GM21367 (cell line): ENCODE measurements around the gene TPP1.

Experiments
- ATAC-seq: cut with Tn5 transposase; IDR thresholded peaks from one replicate; pipeline ENCODE4 v1.9.1; 2021; ENCODE audit not compliant: unreplicated experiment

TPP1 gene

DNA sequence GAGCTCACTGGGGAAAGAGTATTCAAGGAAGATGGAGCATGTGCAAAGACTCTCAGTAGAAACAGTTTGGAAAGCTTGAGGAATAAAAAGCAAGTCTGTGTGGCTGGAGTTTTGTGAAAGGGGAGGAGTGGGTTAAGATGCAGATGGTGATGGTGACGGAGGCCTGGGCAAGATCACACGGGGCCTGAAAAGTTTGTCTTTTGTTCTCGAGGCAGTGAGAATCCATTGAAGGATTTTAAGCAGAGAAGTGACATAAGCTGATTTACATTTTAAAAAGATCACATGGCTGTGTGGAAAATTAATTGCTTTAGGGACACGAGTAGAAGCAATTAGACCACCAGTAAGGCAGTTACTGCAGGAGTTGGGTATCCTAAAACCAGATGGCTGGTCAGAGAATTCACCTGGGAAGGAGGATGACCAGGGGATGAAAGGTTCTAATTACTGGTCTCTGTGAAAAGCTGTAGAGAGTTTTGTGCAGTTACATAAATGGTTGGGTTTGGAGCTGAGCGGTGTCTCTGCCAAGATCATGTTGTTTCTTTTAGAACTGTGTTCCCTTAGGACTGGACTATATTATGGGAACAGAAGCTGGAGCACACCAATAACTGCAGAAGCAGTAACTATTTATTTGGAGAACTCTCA is 22.9 kb downstream of the TPP1 start:
- no peak for ATAC-seq

DNA sequence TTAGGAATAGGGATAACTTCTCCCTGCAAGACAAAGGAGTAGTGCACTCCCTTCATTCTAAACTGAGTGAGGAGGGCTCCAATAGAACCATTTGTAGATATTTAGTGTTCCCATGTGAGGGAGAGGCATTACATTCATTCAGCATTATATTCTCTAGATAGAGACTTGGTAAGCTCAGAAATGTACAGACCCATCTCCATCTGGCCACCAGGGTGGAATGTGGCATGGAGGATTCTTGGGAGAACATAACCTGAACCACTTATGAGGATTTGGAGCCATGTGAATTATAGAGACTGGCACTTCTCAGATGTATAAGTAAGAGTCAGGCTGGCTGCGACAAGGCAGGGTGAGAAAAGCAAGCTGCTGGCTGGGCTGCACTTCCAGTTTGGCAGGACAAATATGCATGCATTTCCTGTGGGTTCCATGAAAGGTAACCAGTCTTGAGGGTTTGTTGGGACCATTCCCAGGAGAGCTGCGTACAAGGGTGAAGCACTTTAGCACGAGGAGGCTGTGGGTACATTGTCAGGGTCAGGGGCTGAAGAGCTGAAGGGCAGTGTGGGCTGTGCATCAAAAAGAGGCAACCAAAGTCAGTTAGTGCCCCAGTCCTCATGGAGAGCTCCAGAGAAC is 25.0 kb downstream of the TPP1 start:
- no peak for ATAC-seq

DNA sequence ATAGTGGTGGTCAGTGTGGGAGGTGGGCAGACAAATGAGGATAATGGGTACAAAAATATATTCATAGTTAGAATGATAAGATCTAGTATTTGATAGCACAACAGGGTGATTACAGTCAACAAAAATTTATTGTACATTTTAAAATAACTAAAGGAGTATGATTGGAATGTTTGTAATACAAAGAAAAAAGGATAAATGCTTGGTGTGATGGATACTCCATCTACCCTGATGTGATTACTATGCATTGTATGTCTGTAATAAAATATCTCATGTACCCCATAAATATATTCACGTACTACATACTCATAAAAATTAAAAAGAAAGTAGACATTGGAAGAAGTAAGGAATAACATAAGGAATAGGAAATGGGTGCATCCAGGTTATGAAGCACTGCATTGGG is 31.2 kb downstream of the TPP1 start:
- no peak for ATAC-seq

DNA sequence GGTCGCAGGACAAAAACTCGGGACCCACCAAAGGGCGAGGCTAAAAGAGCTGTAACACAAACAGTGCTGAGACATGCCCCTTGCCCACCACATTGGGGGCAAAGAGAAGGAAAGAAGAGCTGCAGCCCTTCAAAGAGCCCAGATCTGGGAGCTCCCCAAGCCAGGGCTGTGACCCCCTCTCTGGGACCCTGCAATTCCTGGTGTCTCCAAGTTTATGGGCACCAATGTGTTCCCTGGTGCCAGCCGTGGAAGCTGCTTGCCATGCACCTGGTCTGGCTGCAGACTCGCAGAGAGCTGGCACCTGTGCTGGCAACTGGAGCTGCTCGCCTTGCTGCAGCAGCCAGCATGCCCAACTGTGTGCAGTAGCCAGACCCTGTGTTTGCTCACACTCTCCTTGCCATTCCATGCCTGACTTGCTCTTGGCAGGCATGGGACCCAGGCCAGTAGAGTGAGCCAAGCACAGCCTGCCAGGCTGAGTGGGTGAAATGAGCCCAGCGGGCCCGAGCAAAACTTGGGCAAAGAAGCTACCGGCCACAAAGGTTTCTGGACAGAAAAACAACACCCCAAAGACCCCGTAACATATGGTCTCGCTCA is 31.8 kb downstream of the TPP1 start:
- no peak for ATAC-seq

DNA sequence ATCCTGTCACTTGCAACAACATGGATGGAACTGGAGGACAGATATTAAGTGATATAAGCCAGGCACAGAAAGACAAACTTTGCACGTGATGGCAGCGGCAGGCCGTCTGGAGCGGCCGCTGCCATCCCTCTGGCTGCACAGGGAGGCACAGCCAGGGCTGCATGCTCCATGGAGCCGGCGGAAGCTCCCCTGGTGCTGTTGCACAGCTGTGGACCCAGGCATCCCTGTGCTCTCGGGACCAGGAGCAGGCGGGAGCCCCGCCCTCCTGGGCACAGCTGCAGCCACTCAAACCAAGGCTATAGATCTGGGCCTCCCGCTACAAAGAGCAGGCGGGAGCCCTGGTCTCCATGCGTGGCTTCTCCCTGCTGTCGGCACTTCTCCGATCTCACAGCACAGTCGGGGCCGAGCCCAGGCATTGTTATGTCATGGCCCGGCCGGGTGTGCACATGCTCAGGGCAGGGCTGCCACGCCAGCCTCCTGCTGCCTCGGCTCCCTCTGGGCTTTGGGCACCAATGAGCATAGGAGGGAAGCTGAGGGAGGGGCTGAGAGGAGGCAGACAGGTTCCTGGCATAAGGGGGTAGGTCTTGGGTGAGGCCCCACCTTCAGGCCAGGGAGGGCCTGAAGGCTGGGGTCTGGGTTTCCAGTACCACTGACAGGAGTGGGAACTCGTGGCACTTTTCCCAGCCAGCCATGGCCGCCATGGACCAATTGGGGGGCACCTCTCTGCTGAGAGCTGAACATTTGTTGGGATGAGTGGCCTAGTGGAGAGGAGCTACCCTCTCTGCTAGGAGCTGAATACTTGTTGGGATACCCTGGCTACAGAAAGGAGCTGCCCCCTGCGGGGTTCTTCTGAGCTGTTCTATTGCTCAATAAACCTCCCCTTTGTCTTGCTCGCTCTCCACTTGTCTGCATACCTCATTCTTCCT is 32.5 kb downstream of the TPP1 start:
- no peak for ATAC-seq

DNA sequence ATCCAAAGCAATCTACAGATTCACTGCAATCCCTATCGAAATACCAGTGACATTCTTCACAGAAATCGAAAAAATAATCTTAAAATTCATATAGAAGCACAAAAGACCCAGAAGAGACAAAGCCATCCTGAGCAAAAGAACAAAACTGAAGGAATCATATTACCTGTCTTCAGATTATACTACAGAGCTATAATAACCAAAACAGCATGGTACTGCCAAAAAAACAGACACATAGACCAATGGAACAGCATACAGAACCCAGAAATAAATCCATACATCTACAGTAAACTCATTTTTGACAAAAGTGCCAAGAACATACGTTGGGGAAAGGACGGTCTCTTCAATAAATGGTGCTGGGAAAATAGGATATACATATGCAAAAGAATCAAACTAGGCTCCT is 34.7 kb downstream of the TPP1 start:
- no peak for ATAC-seq

DNA sequence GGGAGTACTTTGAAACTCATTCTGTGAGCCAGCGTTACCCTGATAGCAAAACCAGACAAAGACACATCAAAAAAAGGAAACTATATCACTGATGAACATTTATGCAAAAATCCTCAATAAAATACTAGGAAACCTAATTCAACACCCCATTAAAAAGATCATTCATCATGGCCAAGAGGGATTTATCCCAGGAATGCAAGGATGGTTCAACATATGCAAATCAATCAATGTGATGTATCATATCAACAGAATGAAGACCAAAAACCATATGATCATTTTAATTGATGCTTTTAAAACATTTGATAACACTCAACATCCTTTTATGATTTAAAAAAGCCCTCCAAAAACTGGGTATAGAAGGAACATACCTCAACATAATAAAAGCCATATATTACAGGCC is 35.6 kb downstream of the TPP1 start:
- ATAC-seq: no peak

DNA sequence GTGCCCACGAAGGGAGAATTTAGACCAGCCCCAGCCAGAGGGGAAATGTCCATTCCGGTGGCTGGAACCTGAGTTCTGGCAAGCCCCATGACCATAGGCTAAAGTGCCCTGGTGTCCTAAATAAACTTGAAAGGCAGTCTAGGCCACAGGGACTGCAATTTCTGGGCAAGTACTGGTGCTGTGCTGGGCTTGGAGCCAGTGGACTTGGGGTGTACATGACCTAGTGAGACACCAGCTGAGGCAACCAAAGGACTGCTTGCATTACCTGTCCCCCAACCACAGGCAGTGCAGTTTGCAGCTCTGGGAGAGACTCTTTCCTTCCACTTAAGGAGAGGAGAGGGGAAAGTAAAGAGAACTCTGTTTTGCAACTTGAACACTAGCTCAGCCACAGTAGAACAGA is 39.5 kb downstream of the TPP1 start:
- ATAC-seq: no peak

DNA sequence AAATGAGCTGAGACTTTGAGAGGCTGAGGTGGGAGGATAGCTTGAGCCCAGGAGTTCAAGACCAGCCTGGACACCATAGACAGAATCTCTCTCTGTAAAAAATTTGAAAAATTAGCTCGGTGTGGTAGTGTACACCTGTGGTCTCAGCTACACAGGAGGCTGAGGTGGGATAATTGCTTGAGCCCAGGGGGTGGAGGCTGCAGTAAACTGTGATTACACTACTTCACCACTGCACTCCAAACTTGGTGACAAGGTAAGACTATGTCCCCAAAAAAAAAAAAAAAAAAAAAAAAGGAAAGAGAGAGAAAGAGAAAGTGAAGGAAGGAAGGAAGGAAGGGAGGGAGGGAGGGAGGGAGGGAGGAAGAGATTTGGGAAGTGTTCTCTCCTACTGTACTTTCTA is 41.1 kb downstream of the TPP1 start:
- ATAC-seq: no peak

DNA sequence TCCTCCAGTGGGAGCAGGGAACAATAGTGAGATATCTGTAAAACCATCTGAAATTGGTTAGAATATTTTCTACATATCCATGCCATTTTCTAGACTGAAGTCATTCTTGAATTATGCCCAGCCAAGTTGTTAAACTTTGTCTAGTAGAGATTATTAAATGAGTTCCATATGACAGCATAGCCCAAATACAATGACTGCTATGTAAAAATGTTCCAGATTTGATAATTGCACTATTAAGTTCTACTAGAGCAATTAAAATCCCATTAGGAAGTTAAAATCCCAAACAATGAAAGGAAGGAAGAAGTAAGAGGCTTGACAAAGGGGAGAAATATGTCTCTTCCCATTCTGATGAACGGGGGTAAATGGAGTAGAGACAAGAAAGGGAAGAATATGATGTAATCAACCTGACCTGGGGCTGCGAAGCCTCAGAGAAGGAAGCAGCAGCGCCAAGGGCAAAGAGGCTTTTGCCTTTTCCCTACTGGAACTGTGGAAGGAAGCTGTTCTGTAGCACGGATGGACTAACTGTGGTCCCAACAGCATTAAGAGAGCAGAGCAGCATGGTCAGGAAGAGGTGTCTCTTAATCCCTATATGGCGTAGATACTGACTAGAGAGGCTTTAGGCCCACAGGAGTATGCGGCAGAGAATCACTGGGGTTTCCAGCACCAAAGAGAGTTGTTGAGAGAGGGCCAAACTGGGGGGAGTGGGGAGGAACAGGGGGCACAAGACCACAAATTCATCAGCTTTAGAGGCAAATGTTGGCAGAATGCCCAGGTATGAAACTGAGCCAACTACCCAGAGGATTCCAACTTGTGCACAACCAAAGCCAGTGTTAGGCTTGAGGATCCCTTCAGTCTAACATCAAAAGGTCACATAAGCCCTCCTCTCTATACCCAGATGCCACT is 42.5 kb downstream of the TPP1 start:
- no peak for ATAC-seq

DNA sequence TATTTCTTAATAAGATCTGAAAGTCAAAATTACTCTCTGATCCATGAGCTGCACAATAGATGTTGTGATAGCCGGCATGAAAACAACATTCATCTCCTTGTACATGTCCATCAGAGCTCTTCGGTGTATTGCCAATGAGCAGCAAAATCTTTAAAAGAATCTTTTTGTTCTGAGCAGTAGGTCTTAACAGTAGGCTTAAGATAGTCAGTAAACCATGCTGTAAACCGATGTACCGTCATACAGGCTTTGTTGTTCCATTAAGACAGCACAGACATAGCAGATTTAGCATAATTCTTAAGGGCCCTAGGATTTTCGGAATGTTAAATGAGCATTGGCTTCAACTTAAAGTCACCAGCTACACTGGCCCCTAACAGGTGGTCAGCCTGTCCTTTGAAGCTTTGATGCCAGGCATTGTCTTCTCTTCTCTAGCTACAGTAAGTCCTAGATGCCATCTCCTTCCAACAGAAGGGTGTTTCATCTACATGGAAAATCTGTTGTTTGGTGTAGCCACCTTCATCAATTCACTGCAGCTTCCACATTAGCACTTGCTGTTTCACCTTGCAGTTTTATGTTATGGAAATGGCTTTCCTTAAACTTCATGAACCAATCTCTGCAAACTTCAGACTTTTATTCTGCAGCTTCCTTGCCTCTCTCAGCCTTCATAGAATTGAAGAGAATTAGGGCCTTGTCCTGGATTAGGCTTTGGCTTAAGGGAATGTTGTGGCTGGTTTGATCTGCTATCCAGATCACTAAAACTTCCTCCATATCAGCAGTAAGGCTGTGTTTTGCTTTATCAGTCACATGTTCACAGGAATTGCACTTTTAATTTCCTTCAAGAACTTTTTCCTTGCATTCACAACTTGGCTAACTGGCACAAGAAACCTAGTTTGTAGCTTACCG is 44.2 kb downstream of the TPP1 start:
- no peak for ATAC-seq

DNA sequence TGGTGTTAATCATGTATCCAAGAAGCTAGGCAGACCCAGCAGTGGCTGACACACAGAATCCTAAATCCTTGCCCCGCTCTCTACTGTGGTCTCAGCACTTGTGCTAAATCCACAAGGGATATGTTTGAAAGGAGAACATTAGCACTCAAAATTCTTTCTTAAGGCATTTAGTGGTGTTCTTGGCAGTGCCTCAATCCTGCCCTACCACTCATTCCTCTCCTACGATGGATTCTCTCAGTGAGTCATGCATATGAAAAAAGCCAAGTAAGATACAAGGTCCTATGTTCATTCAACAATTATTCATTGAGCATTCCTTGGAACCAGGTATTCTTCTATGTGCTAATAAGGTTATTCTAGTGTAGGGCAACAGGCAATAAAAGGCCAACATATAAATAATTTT is 47.0 kb downstream of the TPP1 start:
- ATAC-seq: no peak

DNA sequence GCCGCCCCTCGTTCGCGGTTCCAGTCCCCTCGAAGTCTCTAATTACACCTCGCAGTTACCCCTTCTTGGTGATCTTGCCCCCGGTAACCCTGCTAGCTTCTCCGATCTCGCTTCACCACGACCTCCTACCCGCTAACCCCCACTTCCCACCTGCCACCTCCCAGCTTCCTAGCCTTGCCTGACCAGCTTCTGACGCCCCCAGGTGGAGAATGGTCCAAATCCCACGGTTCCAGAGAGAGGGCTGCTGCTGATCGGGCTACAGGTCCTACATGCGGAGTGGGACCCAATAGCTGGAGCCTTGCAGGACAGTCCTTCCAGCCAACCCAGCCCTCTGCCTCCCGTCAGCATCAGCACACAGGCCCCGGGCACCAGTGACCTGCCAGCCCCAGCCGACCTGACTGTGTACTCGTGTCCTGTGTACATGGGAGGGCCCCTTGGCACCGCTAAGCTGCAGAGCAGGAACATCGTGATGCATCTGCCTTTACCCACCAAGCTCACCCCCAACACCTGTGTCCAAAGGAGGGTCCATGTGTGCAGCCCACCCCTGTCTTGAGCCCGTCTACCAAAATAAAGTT is 47.7 kb downstream of the TPP1 start:
- ATAC-seq: no peak

DNA sequence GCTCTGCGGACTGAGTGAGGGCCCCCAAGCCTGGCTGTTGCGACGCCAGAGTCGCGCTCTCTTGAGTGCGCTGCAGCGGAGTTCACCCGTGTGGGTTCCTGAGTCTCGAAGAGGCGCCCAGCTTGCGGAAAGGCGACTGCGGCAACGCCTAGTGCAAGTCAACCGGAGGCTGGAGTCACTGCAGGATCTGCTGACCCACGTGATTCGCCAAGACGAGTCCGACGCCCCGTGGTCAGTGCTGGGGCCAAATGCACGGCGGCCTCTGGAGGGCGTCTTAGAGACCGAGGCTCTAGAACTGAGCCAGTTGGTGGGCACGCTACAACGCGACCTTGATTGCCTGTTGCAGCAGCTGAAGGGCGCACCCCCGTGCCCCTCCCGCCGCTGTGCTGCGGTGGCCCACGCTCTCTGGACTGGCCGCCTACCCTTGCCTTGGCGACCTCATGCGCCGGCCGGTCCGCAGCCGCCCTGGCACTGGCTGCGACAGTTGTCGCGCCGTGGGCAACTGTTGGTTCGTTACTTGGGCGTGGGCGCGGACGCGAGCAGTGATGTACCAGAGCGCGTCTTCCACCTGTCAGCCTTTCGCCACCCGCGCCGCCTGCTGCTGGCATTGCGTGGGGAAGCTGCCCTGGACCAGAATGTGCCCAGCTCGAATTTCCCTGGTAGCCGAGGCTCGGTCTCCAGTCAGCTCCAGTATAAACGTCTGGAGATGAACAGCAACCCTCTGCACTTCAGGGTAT is 48.4 kb downstream of the TPP1 start:
- ATAC-seq: no peak

DNA sequence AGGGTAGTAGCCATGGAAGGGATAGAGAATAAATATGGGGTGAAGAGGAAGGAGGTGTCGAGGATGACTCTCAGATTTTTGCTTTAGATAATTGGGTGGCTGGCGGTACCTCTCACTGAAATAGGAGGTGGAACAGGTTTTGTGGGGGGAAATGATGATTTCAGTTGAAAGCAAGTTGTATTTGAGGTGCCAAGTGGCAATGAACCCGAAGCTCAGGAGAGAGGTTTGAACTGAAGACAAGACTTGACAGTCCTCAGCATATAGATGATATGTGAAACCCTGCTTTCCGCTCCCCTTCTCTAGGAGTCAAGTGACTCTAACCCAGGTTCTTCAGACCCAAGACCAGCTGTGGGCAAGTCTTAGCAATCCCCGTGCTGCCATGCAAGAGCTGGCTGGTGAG is 49.5 kb downstream of the TPP1 start:
- no peak for ATAC-seq

DNA sequence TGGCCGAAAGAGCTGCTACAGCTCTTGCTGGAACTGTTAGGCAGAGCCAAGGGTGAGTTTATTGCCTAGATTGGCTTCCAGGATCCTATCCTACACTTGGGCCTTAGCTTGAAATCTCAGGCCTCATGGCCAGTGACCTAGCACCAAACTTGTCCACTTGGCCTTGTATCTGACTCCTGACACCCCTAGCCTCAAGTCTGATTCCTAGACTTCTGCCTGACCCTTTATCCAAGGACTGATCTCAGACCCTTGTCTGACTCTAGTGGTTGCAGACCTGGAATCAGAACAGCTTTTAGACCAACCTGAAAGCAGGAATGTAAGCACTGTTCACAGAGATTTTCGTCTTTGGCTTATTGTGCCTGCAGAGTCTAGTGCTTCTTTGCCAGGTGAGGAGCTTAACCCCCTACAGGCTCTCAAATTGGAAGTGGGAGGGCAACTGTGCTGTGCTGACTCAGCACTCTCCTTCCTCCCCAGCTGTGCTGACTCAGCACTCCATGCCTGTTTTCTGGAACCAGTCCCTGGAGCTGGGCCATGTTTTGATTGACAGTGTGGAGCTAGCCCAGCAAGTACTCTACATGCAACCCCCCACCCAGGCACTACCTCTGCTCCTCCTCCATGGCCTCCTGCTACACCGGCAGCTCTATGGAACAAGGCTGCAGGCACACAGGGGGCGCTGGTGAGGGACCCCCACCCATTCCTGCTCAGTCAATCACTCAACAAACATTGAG is 50.9 kb downstream of the TPP1 start:
- no peak for ATAC-seq

DNA sequence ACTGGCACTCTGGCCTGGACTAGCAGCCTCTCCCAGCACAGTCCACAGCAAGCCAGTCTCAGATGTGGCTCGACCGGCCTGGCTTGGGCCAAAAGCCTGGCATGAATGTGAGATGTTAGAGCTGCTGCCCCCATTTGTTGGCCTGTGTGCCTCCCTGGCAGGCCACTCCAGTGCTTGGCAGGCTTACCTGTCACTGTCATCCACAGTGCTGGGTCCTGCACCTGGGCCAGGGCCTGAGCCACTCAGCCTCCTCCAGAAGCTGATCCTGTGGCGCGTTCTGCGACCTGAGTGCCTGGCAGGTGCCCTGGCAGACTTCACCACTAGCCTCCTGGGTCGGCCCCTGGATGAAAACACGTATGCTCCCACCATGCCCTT is 51.9 kb downstream of the TPP1 start:
- ATAC-seq: no peak
